Neuronal stem cell (in vitro differentiated cells): ENCODE measurements around the gene MTHFR.
A peak's percentile ranks its signal among the peaks of the same experiment; 100 is the strongest.

ENCODE experiments used
- DNase-seq: peaks from one replicate; pipeline ENCODE4 v3.0.0-alpha.2; 2013; ENCODE audit warnings: low spot score
- H2AFZ ChIP-seq: one replicate; pipeline ENCODE4 v1.6.1; 2013; ENCODE audit warnings: mild to moderate bottlenecking, low read length, inconsistent platforms
- H2AK5ac ChIP-seq: 2 replicates; pipeline ENCODE4 v1.6.1; 2013; ENCODE audit warnings: low read depth, mild to moderate bottlenecking, inconsistent platforms, low read length, moderate library complexity, mixed read lengths
- H2BK120ac ChIP-seq: 2 replicates; pipeline ENCODE4 v1.6.1; 2013; ENCODE audit warnings: low read depth, mild to moderate bottlenecking, inconsistent platforms, low read length, moderate library complexity, mixed read lengths
- H2BK12ac ChIP-seq: one replicate; pipeline ENCODE4 v1.6.1; 2013; ENCODE audit warnings: low read length, inconsistent platforms
- H2BK15ac ChIP-seq: 2 replicates; pipeline ENCODE4 v1.6.1; 2013; ENCODE audit warnings: mild to moderate bottlenecking, low read length, inconsistent platforms, mixed read lengths
- H2BK5ac ChIP-seq: one replicate; pipeline ENCODE4 v1.6.1; 2013; ENCODE audit warnings: inconsistent platforms, mild to moderate bottlenecking, low read length, moderate library complexity
- H3K14ac ChIP-seq: one replicate; pipeline ENCODE4 v1.6.1; 2013; ENCODE audit warnings: low read length, inconsistent platforms
- H3K18ac ChIP-seq: 2 replicates; pipeline ENCODE4 v1.6.1; 2013; ENCODE audit warnings: low read length, inconsistent platforms
- H3K23ac ChIP-seq: 2 replicates; pipeline ENCODE4 v1.6.1; 2013; ENCODE audit warnings: low read depth, mild to moderate bottlenecking, mixed read lengths, low read length, inconsistent platforms; ENCODE audit not compliant: poor library complexity
- H3K27ac ChIP-seq: replicated peaks from 3 replicates; pipeline ENCODE4 v1.5.1; 2013; ENCODE audit warnings: low read length, inconsistent platforms
- H3K27me3 ChIP-seq, 3 experiments: 2 replicates each; pipeline ENCODE4 v1.6.1; 2013; ENCODE audit warnings: low read length in 3 of 3, mild to moderate bottlenecking in 2 of 3, inconsistent platforms in 1 of 3, low read depth in 1 of 3, mixed read lengths in 1 of 3, moderate library complexity in 1 of 3; ENCODE audit not compliant: control insufficient read depth in 3 of 3, insufficient read depth in 3 of 3
- H3K36me3 ChIP-seq, 2 donors: replicated peaks in 1 of 2; 2 replicates each; pipeline ENCODE4 v1.6.1; 2013; ENCODE audit warnings: low read length in 2 of 2; ENCODE audit not compliant: control insufficient read depth in 2 of 2, insufficient read depth in 2 of 2
- H3K4ac ChIP-seq: 2 replicates; pipeline ENCODE4 v1.6.1; 2013; ENCODE audit warnings: inconsistent platforms, mild to moderate bottlenecking, low read length, moderate library complexity
- H3K4me1 ChIP-seq, 2 donors: 1 replicate in 1 of 2; 2 replicates in 1 of 2; pipeline ENCODE4 v1.6.1; 2013; ENCODE audit warnings: low read length in 2 of 2, low read depth in 1 of 2; ENCODE audit not compliant: control insufficient read depth in 2 of 2, insufficient read depth in 1 of 2
- H3K4me2 ChIP-seq: one replicate; pipeline ENCODE4 v1.6.1; 2013; ENCODE audit warnings: mild to moderate bottlenecking, low read length, inconsistent platforms; ENCODE audit not compliant: insufficient read depth, poor library complexity, severe bottlenecking
- H3K4me3 ChIP-seq, 2 donors: 2 replicates each; pipeline ENCODE4 v1.5.1; 2013; ENCODE audit warnings: low read length in 2 of 2, mild to moderate bottlenecking in 2 of 2, inconsistent platforms in 1 of 2, moderate library complexity in 1 of 2
- H3K79me1 ChIP-seq: one replicate; pipeline ENCODE4 v1.6.1; 2013; ENCODE audit warnings: low read depth, mild to moderate bottlenecking, inconsistent platforms, low read length, moderate library complexity
- H3K9ac ChIP-seq: one replicate; pipeline ENCODE4 v1.6.1; 2013; ENCODE audit warnings: mild to moderate bottlenecking, low read depth, low read length, inconsistent platforms; ENCODE audit not compliant: poor library complexity
- H3K9me3 ChIP-seq, 2 donors: replicated peaks in 1 of 2; 2 replicates each; pipeline versions ENCODE3 to v1.6.1; 2013; ENCODE audit warnings: low read length in 2 of 2, mild to moderate bottlenecking in 2 of 2, inconsistent platforms in 1 of 2, low read depth in 1 of 2, mixed read lengths in 1 of 2, moderate library complexity in 1 of 2; ENCODE audit not compliant: control insufficient read depth in 2 of 2, insufficient read depth in 1 of 2
- H4K8ac ChIP-seq: one replicate; pipeline ENCODE4 v1.6.1; 2013; ENCODE audit warnings: low read depth, mild to moderate bottlenecking, inconsistent platforms, low read length, moderate library complexity
- H4K91ac ChIP-seq: one replicate; pipeline ENCODE4 v1.6.1; 2013; ENCODE audit warnings: low read length, low read depth, mild to moderate bottlenecking, inconsistent platforms; ENCODE audit not compliant: poor library complexity
- WGBS, 2 donors: extraction: QIAGEN DNeasy Blood & Tissue Kit; methylation state at CpG; one replicate each; pipeline ENCODE4 v1.1.7; 2013; ENCODE audit warnings: missing lambda C conversion rate in 2 of 2, mixed read lengths in 1 of 2; ENCODE audit not compliant: insufficient read length in 2 of 2, insufficient replicate concordance in 1 of 2; ENCODE audit errors: extremely low coverage in 2 of 2; 5-methylcytosine and 5-hydroxymethylcytosine counted together

The MTHFR gene

DNA sequence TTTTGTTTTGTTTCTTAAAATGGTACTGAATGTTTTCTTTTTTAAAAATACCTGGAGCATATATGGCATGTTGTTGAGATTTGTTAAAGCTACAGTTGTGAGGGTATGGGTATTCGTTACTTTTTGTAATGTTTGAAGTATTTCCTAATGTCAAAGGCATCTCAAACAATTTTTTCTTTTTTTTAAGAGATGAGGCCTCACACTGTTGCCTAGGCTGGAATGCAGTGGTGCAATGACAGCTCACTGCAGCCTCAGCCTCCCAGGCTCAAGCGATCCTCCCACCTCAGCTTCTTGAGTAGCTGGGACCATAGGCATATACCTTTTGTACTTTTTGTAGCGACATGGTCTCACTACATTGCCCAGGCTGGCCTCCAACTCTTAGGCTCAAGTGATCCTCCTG lies 16.3 kb upstream of the MTHFR start:
- WGBS, 2 donors: no CpG with 5 or more reads among the region's 3 CpGs
- H3K36me3 ChIP-seq: peaks cover 53 to 91% of the 10 kb centered on the region in 2 donors

DNA sequence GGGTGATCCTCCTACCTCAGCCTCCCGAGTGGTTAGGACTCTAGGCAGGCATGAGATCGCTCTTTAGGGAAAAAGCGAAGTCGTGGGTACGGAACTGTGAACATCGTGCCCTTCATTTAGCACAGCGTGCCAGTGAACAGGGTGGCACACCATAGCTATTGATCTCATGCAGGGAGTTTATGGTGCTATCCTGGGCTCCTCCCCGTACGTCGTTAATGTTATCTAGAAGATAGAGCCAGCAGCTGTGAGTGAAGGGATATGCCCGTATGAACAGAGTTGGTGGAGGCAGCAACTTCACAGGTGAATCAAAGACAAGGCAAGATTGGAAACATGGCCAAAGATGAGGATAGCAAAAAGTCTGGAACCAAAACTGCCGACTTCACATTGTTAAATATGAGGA lies 11.4 kb upstream of the MTHFR start:
- no peaks in the 10 kb centered on the region for H3K9me3 ChIP-seq
- H2BK5ac ChIP-seq: no peak overlapping the region
- H3K27me3 ChIP-seq: no peaks in the 10 kb centered on the region
- H3K36me3 ChIP-seq: peaks cover 36 to 91% of the 10 kb centered on the region in 2 donors
- H3K27ac ChIP-seq: no peak overlapping the region
- no peak overlapping the region for H4K8ac ChIP-seq
- no CpG with 5 or more reads among the region's 12 CpGs for WGBS, 2 donors
- no peak overlapping the region for H3K4me3 ChIP-seq
- no peak overlapping the region for H2BK15ac ChIP-seq
- no peak overlapping the region for H3K23ac ChIP-seq
- no peak overlapping the region for H3K18ac ChIP-seq
- no peak overlapping the region for H3K14ac ChIP-seq
- H3K4me2 ChIP-seq: no peak overlapping the region
- no peak overlapping the region for H2AK5ac ChIP-seq
- no peak overlapping the region for H2AFZ ChIP-seq
- no peak overlapping the region for H3K9ac ChIP-seq
- no peak overlapping the region for H2BK120ac ChIP-seq
- DNase-seq: no peak
- no peak overlapping the region for H3K4ac ChIP-seq
- H4K91ac ChIP-seq: no peak overlapping the region
- no peak overlapping the region for H2BK12ac ChIP-seq
- H3K79me1 ChIP-seq: peaks cover under 1% of the 10 kb centered on the region
- H3K4me1 ChIP-seq: no peaks in the 10 kb centered on the region

More for the DNA sequence above, 16.3 kb upstream of the MTHFR start:
- DNase-seq: no peak
- Histone ChIP-seq H3K9me3 (no peaks in the 10 kb centered on the region), H3K23ac (no peak overlapping the region), H4K91ac (no peak overlapping the region), H3K4ac (no peak overlapping the region), H2BK120ac (no peak overlapping the region), H3K14ac (no peak overlapping the region), H3K18ac (no peak overlapping the region), H3K27me3 (no peaks in the 10 kb centered on the region), H2AK5ac (no peak overlapping the region), H3K4me1 (no peaks in the 10 kb centered on the region), H3K27ac (no peak overlapping the region), H2BK12ac (no peak overlapping the region), H2AFZ (no peak overlapping the region), H2BK15ac (no peak overlapping the region), H3K79me1 (no peaks in the 10 kb centered on the region), H4K8ac (no peak overlapping the region), H3K4me2 (no peak overlapping the region), H3K4me3 (no peak overlapping the region), H3K9ac (no peak overlapping the region), H2BK5ac (no peak overlapping the region)

DNA sequence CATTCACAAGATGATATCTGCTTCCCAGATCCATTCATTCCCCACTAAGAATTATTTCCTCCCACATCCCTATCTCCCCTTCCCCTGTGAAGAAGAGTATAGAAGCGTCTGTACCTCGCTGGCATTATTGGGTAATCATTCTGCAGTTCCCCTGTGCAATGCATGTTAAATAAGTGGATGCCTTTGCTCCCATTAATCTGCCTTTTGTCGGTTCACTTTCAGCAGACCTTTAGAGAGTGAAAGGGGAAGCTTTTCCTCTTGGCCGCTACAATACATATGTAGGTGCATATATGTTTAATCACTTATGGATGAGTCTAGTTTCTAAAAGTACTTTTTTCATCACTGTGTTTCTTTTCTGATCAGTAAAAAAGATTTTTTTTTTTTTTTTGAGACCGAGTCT lies 7.3 kb upstream of the MTHFR start:
- H3K4me3 ChIP-seq: no peak overlapping the region
- no peak overlapping the region for H4K91ac ChIP-seq
- peaks cover 6% of the 10 kb centered on the region for H3K79me1 ChIP-seq
- H3K18ac ChIP-seq: no peak overlapping the region
- H3K23ac ChIP-seq: no peak overlapping the region
- no peak overlapping the region for H2BK5ac ChIP-seq
- WGBS, 2 donors: no CpG with 5 or more reads among the region's 5 CpGs
- no peak overlapping the region for H2BK15ac ChIP-seq
- H3K9ac ChIP-seq: no peak overlapping the region
- no peaks in the 10 kb centered on the region for H3K9me3 ChIP-seq
- no peaks in the 10 kb centered on the region for H3K27me3 ChIP-seq
- H2BK12ac ChIP-seq: no peak overlapping the region
- H2AFZ ChIP-seq: no peak overlapping the region
- peaks cover 0 to under 1% of the 10 kb centered on the region in 2 donors for H3K4me1 ChIP-seq
- H3K36me3 ChIP-seq: peaks cover 40 to 95% of the 10 kb centered on the region in 2 donors
- H3K27ac ChIP-seq: no peak overlapping the region
- no peak overlapping the region for H4K8ac ChIP-seq
- no peak overlapping the region for H3K14ac ChIP-seq
- no peak overlapping the region for H3K4me2 ChIP-seq
- no peak overlapping the region for H2BK120ac ChIP-seq
- DNase-seq: no peak
- H3K4ac ChIP-seq: no peak overlapping the region
- H2AK5ac ChIP-seq: no peak overlapping the region

DNA sequence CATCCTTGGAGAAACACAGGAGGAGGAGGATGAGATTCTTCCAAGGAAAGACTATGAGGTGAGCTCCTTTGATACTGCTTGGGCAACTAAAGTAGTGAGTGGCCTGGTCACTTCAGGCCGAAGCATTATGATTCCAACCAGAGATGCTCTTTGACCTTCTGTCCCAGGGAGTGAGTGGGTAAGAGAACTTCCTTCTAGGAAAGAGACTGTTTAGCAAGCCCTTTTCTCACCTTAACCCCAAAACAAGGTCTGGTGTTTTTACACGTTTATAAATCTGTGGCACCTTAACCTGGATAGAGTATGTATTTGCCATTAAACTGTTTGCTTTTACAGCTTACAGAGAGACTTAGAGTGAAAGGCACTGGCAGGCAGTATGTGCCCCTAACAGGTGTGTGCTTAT lies 1.4 kb upstream of the MTHFR start:
- H3K14ac ChIP-seq: no peak overlapping the region
- no peak overlapping the region for H4K91ac ChIP-seq
- H3K4me3 ChIP-seq: peak overlapping the region in 1 of 2 donors; percentile 75
- H2BK12ac ChIP-seq: no peak overlapping the region
- no peak overlapping the region for H3K27ac ChIP-seq
- H2BK120ac ChIP-seq: no peak overlapping the region
- H2BK5ac ChIP-seq: no peak overlapping the region
- peaks cover 15 to 51% of the 10 kb centered on the region in 2 donors for H3K36me3 ChIP-seq
- H4K8ac ChIP-seq: no peak overlapping the region
- H3K79me1 ChIP-seq: peaks cover 8% of the 10 kb centered on the region
- no peak overlapping the region for H2AK5ac ChIP-seq
- H3K4ac ChIP-seq: no peak overlapping the region
- no peak overlapping the region for H3K18ac ChIP-seq
- H3K4me1 ChIP-seq: peaks cover 21 to 37% of the 10 kb centered on the region in 2 donors
- H3K9ac ChIP-seq: no peak overlapping the region
- no peaks in the 10 kb centered on the region for H3K9me3 ChIP-seq
- H2AFZ ChIP-seq: no peak overlapping the region
- no peak overlapping the region for H2BK15ac ChIP-seq
- H3K27me3 ChIP-seq: no peaks in the 10 kb centered on the region
- no peak for DNase-seq
- H3K4me2 ChIP-seq: peak overlapping the region; percentile 88
- WGBS, 2 donors: no CpG with 5 or more reads among the region's 2 CpGs
- H3K23ac ChIP-seq: no peak overlapping the region
